HG03520 (cell line): Measurements from ENCODE around the gene CFAP77.

Experiments
- ATAC-seq: cut with Tn5 transposase; IDR thresholded peaks from one replicate; pipeline ENCODE4 v1.9.1; 2021; ENCODE audit warnings: mild to moderate bottlenecking, moderate library complexity; ENCODE audit not compliant: unreplicated experiment

The CFAP77 gene

GRCh38 chr9:132590318-132591182 lies 180.5 kb downstream of the CFAP77 start:
- ATAC-seq = no peak

GRCh38 chr9:132591244-132591643 lies 181.2 kb downstream of the CFAP77 start:
- no peak for ATAC-seq

- ATAC-seq = no peak
Measured at GRCh38 chr9:132591751-132592314, 181.8 kb downstream of the CFAP77 start.

- ATAC-seq = no peak
Measured at GRCh38 chr9:132592451-132592850, 182.4 kb downstream of the CFAP77 start.

- no peak for ATAC-seq
Measured at GRCh38 chr9:132594412-132594811, 184.4 kb downstream of the CFAP77 start.

- no peak for ATAC-seq
Measured at GRCh38 chr9:132595319-132595718, 185.3 kb downstream of the CFAP77 start.

- ATAC-seq = no peak
Measured at GRCh38 chr9:132596200-132596599, 186.2 kb downstream of the CFAP77 start.

GRCh38 chr9:132597073-132597775 lies 187.2 kb downstream of the CFAP77 start:
- ATAC-seq = no peak

GRCh38 chr9:132600326-132600984 lies 190.4 kb downstream of the CFAP77 start:
- no peak for ATAC-seq

GRCh38 chr9:132602207-132602606 lies 192.2 kb downstream of the CFAP77 start:
- no peak for ATAC-seq

- ATAC-seq = no peak
Measured at GRCh38 chr9:132605387-132605786, 195.4 kb downstream of the CFAP77 start.

- ATAC-seq = no peak
Measured at GRCh38 chr9:132606066-132606465, 196.1 kb downstream of the CFAP77 start.

GRCh38 chr9:132609184-132609583 lies 199.2 kb downstream of the CFAP77 start:
- no peak for ATAC-seq

GRCh38 chr9:132609829-132610228 lies 199.8 kb downstream of the CFAP77 start:
- ATAC-seq = no peak

GRCh38 chr9:132610661-132611060 lies 200.7 kb downstream of the CFAP77 start:
- ATAC-seq = no peak

GRCh38 chr9:132614324-132614723 lies 204.3 kb downstream of the CFAP77 start:
- no peak for ATAC-seq

- no peak for ATAC-seq
Measured at GRCh38 chr9:132615774-132616173, 205.8 kb downstream of the CFAP77 start.

- no peak for ATAC-seq
Measured at GRCh38 chr9:132616725-132617124, 206.7 kb downstream of the CFAP77 start.

GRCh38 chr9:132622159-132622558 lies 212.1 kb downstream of the CFAP77 start:
- ATAC-seq = no peak
